ENCODE measurements around the gene CA5B. TPM values are rescaled to one million over a fixed set of nuclear protein-coding genes. Genes with fewer than 3 reads are reported as not detected.

CA5B gene
- total and polyA plus RNA-seq, 10 of the 15 experiments (the other 5 are each of a cell fraction or from before 2014, with no cell fraction given): 1.2 to 6.0 (median 3.2) TPM

DNA sequence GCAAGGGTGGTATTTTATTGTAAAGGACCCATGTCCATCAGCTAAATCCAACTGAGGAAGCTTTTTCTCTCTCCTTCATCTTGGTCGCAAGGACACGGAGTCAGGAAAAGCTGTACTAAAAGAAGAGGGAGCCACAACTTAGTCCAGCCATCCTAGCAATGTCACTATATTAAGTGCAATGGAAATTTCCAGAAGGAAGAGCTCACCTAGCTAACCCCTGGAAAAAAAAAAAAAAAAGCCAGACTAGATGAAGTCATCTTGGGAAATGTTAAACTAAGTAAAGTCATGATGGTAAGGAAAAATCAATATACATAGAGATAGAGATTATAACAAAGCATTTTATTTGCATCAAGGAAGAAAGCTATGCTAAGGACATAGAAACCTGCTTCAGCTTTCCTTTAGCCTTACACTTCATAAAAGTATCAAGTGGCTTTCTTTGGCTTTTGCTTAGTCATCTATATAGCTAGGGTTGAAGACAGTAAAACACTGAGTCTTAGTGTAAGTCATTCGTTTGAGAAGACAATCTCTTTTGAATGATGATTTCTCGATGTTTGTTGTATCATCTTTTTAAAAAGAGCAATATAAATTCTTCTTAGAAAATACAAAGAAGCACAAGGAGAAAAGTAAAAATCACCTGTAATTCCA, 18.6 kb upstream of the CA5B start:
- Histone ChIP-seq H3K9ac (ENCODE audit: control insufficient read depth, insufficient read depth, low read length) (no peak overlapping the region), H3K9me3 (replicated peaks; ENCODE audit: control insufficient read depth, insufficient read depth, low read length) (no peaks in the 10 kb centered on the region), H3K27me3 (replicated peaks in 1 of 2; ENCODE audit: control insufficient read depth in 2 of 2, insufficient read depth in 2 of 2, low read length in 1 of 2) (no peaks in the 10 kb centered on the region), H3K36me3 (ENCODE audit: control insufficient read depth in 2 of 2, insufficient read depth in 2 of 2, low read length in 1 of 2) (no peaks in the 10 kb centered on the region), H4K20me1 (ENCODE audit: control insufficient read depth, insufficient read depth) (no peaks in the 10 kb centered on the region), H3K4me1 (ENCODE audit: control insufficient read depth, insufficient read depth, low read length) (no peaks in the 10 kb centered on the region), H2AFZ (ENCODE audit: control insufficient read depth, low read depth, low read length) (no peak overlapping the region), H3K27ac (ENCODE audit: control insufficient read depth, insufficient read depth) (no peak overlapping the region), H3K79me2 (ENCODE audit: control insufficient read depth, insufficient read depth, low read length) (no peaks in the 10 kb centered on the region), H3K4me3 (no peak overlapping the region), H3K4me2 (ENCODE audit: control insufficient read depth, insufficient read depth) (no peak overlapping the region)
- ChIA-PET RAD21 (ENCODE audit: unreplicated experiment) (no interaction called here), SMC1A (ENCODE audit: uncharacterized antibody, unreplicated experiment) (interaction anchor here (0.7 kb wide), 2 partner anchors 21 to 100 kb away, joined by 3 read pairs; no protein-coding TSS in a partner anchor), CTCF (interaction anchor here (1.2 kb wide), 1 partner anchor 8 kb away, joined by 5 read pairs; no protein-coding TSS in a partner anchor), POLR2A (interaction anchor here (1.2 kb wide), 1 partner anchor 44 kb away, joined by 3 read pairs; no protein-coding TSS in a partner anchor)
- BruUV-seq (replicated peaks): no TSS peak
- WGBS (ENCODE audit: insufficient coverage, insufficient replicate concordance, low lambda C conversion rate, missing lambda C conversion rate): 91% methylated on average over 4 of the region's 4 CpGs
- TF ChIP-seq, protein P1, sequence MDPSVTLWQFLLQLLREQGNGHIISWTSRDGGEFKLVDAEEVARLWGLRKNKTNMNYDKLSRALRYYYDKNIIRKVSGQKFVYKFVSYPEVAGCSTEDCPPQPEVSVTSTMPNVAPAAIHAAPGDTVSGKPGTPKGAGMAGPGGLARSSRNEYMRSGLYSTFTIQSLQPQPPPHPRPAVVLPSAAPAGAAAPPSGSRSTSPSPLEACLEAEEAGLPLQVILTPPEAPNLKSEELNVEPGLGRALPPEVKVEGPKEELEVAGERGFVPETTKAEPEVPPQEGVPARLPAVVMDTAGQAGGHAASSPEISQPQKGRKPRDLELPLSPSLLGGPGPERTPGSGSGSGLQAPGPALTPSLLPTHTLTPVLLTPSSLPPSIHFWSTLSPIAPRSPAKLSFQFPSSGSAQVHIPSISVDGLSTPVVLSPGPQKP (IDR thresholded peaks at IDR 0.05; ENCODE audit: low read depth, low read length): no peak
- TF ChIP-seq PAX5 (IDR thresholded peaks at IDR 0.05; ENCODE audit: borderline replicate concordance, low read depth, low read length) (no peak), TCF7 (IDR thresholded peaks at IDR 0.05; ENCODE audit: borderline replicate concordance) (no peak)
- in situ Hi-C loops (cut with MboI): no loop called here
- intact Hi-C loops (cut with micrococcal nuclease; ENCODE audit: unreplicated experiment): no loop called here
- FAIRE-seq: peak; percentile 68
- no peak for DNase-seq (ENCODE audit: low read depth, low spot score)
- ATAC-seq: no peak

DNA sequence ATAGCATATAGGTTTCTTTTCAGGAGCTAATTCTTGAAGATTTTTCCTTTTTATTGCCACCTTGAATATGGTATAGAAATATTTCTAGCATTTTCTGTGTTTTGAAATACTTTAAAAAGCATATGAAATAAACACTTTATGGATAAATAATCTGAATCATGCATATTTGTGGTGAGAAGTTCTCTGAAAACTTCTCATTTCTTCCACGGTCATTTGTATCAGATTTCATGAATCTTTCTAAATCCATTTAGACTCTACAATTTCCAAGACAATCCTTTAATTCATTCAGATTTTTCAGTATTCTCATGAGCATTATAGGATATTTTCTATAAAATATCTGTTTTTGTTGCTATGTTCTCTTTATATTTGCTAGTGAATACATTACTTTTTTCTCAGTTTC, 16.2 kb upstream of the CA5B start:
- BruUV-seq (replicated peaks): no TSS peak
- in situ Hi-C loops (cut with MboI): no loop called here
- Histone ChIP-seq H3K4me3 (no peak overlapping the region), H3K4me1 (ENCODE audit: control insufficient read depth, insufficient read depth, low read length) (no peaks in the 10 kb centered on the region), H2AFZ (ENCODE audit: control insufficient read depth, low read depth, low read length) (no peak overlapping the region), H3K36me3 (ENCODE audit: control insufficient read depth in 2 of 2, insufficient read depth in 2 of 2, low read length in 1 of 2) (no peaks in the 10 kb centered on the region), H3K9me3 (replicated peaks; ENCODE audit: control insufficient read depth, insufficient read depth, low read length) (no peaks in the 10 kb centered on the region), H3K27me3 (replicated peaks in 1 of 2; ENCODE audit: control insufficient read depth in 2 of 2, insufficient read depth in 2 of 2, low read length in 1 of 2) (no peaks in the 10 kb centered on the region), H3K9ac (ENCODE audit: control insufficient read depth, insufficient read depth, low read length) (no peak overlapping the region), H4K20me1 (ENCODE audit: control insufficient read depth, insufficient read depth) (no peaks in the 10 kb centered on the region), H3K79me2 (ENCODE audit: control insufficient read depth, insufficient read depth, low read length) (no peaks in the 10 kb centered on the region), H3K27ac (ENCODE audit: control insufficient read depth, insufficient read depth) (no peak overlapping the region), H3K4me2 (ENCODE audit: control insufficient read depth, insufficient read depth) (no peak overlapping the region)
- POLR2A ChIA-PET: no interaction called here
- DNase-seq (ENCODE audit: low read depth, low spot score) (no peak), ATAC-seq (no peak), FAIRE-seq (no peak)
- intact Hi-C loops (cut with micrococcal nuclease; ENCODE audit: unreplicated experiment): no loop called here
- WGBS (ENCODE audit: insufficient coverage, insufficient replicate concordance, low lambda C conversion rate, missing lambda C conversion rate): 94% methylated on average over 1 of the region's 1 CpG
- RAD21 ChIA-PET (ENCODE audit: unreplicated experiment): no interaction called here
- CTCF ChIA-PET: no interaction called here
- SMC1A ChIA-PET (ENCODE audit: uncharacterized antibody, unreplicated experiment): interaction anchor here (1.0 kb wide), 1 partner anchor 10 kb away, joined by 6 read pairs; no protein-coding TSS in a partner anchor
- TF ChIP-seq EZH2 (IDR thresholded peaks at IDR 0.05; ENCODE audit: borderline replicate concordance, control insufficient read depth, low read depth, low read length): no peak
- no peak for TF ChIP-seq HDAC6 (IDR thresholded peaks at IDR 0.05; ENCODE audit: unreplicated experiment)
- TF ChIP-seq, protein P2, sequence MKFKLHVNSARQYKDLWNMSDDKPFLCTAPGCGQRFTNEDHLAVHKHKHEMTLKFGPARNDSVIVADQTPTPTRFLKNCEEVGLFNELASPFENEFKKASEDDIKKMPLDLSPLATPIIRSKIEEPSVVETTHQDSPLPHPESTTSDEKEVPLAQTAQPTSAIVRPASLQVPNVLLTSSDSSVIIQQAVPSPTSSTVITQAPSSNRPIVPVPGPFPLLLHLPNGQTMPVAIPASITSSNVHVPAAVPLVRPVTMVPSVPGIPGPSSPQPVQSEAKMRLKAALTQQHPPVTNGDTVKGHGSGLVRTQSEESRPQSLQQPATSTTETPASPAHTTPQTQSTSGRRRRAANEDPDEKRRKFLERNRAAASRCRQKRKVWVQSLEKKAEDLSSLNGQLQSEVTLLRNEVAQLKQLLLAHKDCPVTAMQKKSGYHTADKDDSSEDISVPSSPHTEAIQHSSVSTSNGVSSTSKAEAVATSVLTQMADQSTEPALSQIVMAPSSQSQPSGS (IDR thresholded peaks at IDR 0.05; ENCODE audit: low read length): no peak
- no peak for TF ChIP-seq SREBF2 (IDR thresholded peaks at IDR 0.05; ENCODE audit: low read length)
- TF ChIP-seq SUZ12 (IDR thresholded peaks at IDR 0.05; ENCODE audit: unreplicated experiment): no peak
- no peak for TF ChIP-seq NRF1 (conservative IDR thresholded peaks at IDR 0.05; ENCODE audit: low read depth, low read length)
- no peak for TF ChIP-seq ZZZ3 (IDR thresholded peaks at IDR 0.05; ENCODE audit: control insufficient read depth, insufficient read length, low read depth)
- TF ChIP-seq DPF2 (IDR thresholded peaks at IDR 0.05): no peak
- no peak for TF ChIP-seq IKZF2 (IDR thresholded peaks at IDR 0.05)
- no peak for TF ChIP-seq CHD1 (IDR thresholded peaks at IDR 0.05; ENCODE audit: low read depth, low read length)
- TF ChIP-seq HDGF (IDR thresholded peaks at IDR 0.05): no peak
- TF ChIP-seq SUPT20H (IDR thresholded peaks at IDR 0.05; ENCODE audit: borderline replicate concordance, control insufficient read depth, low read depth, low read length): no peak
- TF ChIP-seq, protein P3, sequence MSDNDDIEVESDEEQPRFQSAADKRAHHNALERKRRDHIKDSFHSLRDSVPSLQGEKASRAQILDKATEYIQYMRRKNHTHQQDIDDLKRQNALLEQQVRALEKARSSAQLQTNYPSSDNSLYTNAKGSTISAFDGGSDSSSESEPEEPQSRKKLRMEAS (IDR thresholded peaks at IDR 0.05; ENCODE audit: low read depth, low read length): no peak

Data from GM12878 (cell line).